Measurements from ENCODE around the gene FAM193A.
"Not testable (repeated sequence)": the region's sequence is repeated elsewhere in the genome, so short reads cannot be mapped to it uniquely, and the experiment has no call there.

Gene FAM193A

GRCh38 chr4:2536193-2537010 is at the start of gene FAM193A:
Gene FAM193A, plus strand, starts transcription at chr4:2536647. Its CDS starts 269 bp downstream, at chr4:2536916.
- DNase-seq (ENCODE audit: low read depth in 4 of 4, low spot score in 1 of 4) = peak; percentile 87 to 99 (median 94)

GRCh38 chr4:2486981-2487380 is 49.5 kb upstream of the FAM193A start:
- no peak for DNase-seq (ENCODE audit: low read depth in 4 of 4, low spot score in 1 of 4)

GRCh38 chr4:2487632-2488031 is 48.8 kb upstream of the FAM193A start:
- no peak for DNase-seq (ENCODE audit: low read depth in 4 of 4, low spot score in 1 of 4)

- no peak for DNase-seq (ENCODE audit: low read depth in 4 of 4, low spot score in 1 of 4)
These were observed 47.2 kb upstream of the FAM193A start for GRCh38 chr4:2489081-2489805.

- DNase-seq (ENCODE audit: low read depth in 4 of 4, low spot score in 1 of 4) = no peak
These were observed 46.5 kb upstream of the FAM193A start for GRCh38 chr4:2489841-2490552.

- no peak for DNase-seq (ENCODE audit: low read depth in 4 of 4, low spot score in 1 of 4)
These were observed 43.5 kb upstream of the FAM193A start for GRCh38 chr4:2492970-2493369.

GRCh38 chr4:2494992-2495391 is 41.5 kb upstream of the FAM193A start:
- no peak for DNase-seq (ENCODE audit: low read depth in 4 of 4, low spot score in 1 of 4)

GRCh38 chr4:2497324-2497723 is 39.1 kb upstream of the FAM193A start:
- DNase-seq (ENCODE audit: low read depth in 4 of 4, low spot score in 1 of 4) = no peak

GRCh38 chr4:2497931-2498330 is 38.5 kb upstream of the FAM193A start:
- DNase-seq (ENCODE audit: low read depth in 4 of 4, low spot score in 1 of 4) = no peak

GRCh38 chr4:2500547-2500946 is 35.9 kb upstream of the FAM193A start:
- DNase-seq (ENCODE audit: low read depth in 4 of 4, low spot score in 1 of 4) = no peak

- no peak for DNase-seq (ENCODE audit: low read depth in 4 of 4, low spot score in 1 of 4)
These were observed 35.3 kb upstream of the FAM193A start for GRCh38 chr4:2501034-2501594.

- DNase-seq (ENCODE audit: low read depth in 4 of 4, low spot score in 1 of 4) = no peak
These were observed 32.6 kb upstream of the FAM193A start for GRCh38 chr4:2503809-2504208.

GRCh38 chr4:2507259-2507658 is 29.2 kb upstream of the FAM193A start:
- DNase-seq (ENCODE audit: low read depth in 4 of 4, low spot score in 1 of 4) = no peak

- no peak for DNase-seq (ENCODE audit: low read depth in 4 of 4, low spot score in 1 of 4)
These were observed 28.6 kb upstream of the FAM193A start for GRCh38 chr4:2507855-2508254.

- DNase-seq (ENCODE audit: low read depth in 4 of 4, low spot score in 1 of 4) = no peak
These were observed 25.8 kb upstream of the FAM193A start for GRCh38 chr4:2510351-2511259.

- no peak for DNase-seq (ENCODE audit: low read depth in 4 of 4, low spot score in 1 of 4)
These were observed 24.8 kb upstream of the FAM193A start for GRCh38 chr4:2511645-2512131.

- no peak for DNase-seq (ENCODE audit: low read depth in 4 of 4, low spot score in 1 of 4)
These were observed 23.9 kb upstream of the FAM193A start for GRCh38 chr4:2512396-2513135.

- not testable (repeated sequence) for DNase-seq (ENCODE audit: low read depth in 4 of 4, low spot score in 1 of 4)
These were observed 22.3 kb upstream of the FAM193A start for GRCh38 chr4:2514193-2514592.

GRCh38 chr4:2514944-2515343 is 21.5 kb upstream of the FAM193A start:
- DNase-seq (ENCODE audit: low read depth in 4 of 4, low spot score in 1 of 4) = not testable (repeated sequence)
